Left ventricle myocardium superior (tissue), 1 donor: Measurements from ENCODE around the gene GOLGA6L2. TPM values are rescaled to one million over a fixed set of nuclear protein-coding genes. Genes with fewer than 3 reads are reported as not detected.
"Not testable (repeated sequence)": the region's sequence is repeated elsewhere in the genome, so short reads cannot be mapped to it uniquely, and the experiment has no call there.

Source experiments
- ATAC-seq: fragments of 200-7000 bp; cut with Tn5 transposase; one replicate; pipeline ENCODE4 v1.9.1; 2020; ENCODE audit warnings: mild to moderate bottlenecking, moderate library complexity
- DNase-seq: peaks from one replicate; pipeline ENCODE4 v3.0.0-alpha.2; 2020
- intact Hi-C: fragments of 100-400 bp; cut with micrococcal nuclease; formaldehyde crosslinking; loops from one replicate; pipeline ENCODE4 v1.11.0; 2022
- total RNA-seq: library from RNA; stranded (reverse); fragmentation: NEBNext Ultra II Directional; extraction: Animal tissue kit (Norgen Biotek cat#: 25700); gene quantifications from one replicate; pipeline ENCODE4 v1.2.1, GENCODE V29; 2021
- donor health status: DM: no; HTN: yes; CAD: no; lungs with severe emphysema.

GOLGA6L2 gene
- total RNA-seq, 1 donor from 2014 or later = not detected

DNA sequence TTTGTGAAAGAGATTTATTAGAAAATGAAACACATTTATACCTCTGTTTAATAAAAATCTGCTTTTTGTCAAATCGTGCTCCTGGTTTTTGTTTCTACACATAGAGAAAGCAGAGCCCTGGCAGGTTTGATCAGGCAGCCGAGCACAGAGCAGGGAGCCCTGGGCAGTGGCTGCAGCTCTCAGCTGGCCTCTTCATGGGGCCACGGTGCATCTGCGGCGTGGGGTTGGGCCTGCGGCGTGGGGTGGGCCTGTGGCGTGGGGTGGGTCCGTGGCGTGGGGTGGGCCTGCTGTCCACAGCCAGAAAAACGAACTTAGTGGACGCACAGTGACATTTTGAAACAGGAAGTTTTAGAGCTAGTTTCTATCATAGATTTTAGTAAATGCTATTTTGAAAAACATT, 10.6 kb downstream of the GOLGA6L2 start:
- DNase-seq (no peak), ATAC-seq (no peak)
- intact Hi-C loops = no loop called here

DNA sequence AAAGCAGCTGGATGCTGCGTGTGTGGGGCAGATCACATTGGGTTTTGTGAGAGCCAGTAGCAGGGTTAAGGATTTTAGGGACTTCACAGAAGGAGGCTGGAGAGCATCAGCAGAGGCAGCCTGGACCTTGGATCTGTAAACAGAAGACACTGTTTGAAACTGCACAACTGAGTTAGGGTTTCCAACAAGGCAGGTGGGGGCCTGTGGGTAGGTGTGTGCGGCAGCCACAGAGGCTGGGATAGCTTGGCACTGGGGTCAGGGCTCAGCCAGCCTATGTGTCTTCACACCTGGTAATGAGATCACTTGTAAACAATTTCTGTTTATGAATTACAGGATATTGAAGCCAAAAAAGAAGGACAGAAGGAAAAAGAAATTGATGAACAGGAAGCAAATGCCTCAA, 12.3 kb downstream of the GOLGA6L2 start:
- intact Hi-C loops, DNase-seq, ATAC-seq: not testable (repeated sequence)

DNA sequence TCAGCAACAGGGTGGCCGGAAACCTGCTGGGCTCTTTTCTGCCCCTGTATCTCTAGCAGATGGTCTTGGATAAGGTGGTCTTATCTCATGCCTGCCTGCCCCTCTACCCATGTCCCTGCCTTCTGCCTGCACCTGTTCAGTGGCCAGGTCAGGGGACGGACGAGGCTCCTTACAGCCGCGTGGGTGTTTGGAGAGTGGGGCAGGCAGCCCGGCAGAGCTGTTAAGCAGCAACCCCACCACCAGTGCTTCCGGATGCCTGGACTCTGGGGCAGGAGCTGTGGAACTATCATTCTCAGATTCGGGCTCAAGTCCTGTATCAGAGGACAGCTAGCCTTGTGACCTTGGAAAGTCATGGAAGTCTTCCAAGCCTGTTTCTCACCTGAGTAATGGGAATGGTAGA, 21.7 kb downstream of the GOLGA6L2 start:
- ATAC-seq, intact Hi-C loops, DNase-seq: not testable (repeated sequence)

DNA sequence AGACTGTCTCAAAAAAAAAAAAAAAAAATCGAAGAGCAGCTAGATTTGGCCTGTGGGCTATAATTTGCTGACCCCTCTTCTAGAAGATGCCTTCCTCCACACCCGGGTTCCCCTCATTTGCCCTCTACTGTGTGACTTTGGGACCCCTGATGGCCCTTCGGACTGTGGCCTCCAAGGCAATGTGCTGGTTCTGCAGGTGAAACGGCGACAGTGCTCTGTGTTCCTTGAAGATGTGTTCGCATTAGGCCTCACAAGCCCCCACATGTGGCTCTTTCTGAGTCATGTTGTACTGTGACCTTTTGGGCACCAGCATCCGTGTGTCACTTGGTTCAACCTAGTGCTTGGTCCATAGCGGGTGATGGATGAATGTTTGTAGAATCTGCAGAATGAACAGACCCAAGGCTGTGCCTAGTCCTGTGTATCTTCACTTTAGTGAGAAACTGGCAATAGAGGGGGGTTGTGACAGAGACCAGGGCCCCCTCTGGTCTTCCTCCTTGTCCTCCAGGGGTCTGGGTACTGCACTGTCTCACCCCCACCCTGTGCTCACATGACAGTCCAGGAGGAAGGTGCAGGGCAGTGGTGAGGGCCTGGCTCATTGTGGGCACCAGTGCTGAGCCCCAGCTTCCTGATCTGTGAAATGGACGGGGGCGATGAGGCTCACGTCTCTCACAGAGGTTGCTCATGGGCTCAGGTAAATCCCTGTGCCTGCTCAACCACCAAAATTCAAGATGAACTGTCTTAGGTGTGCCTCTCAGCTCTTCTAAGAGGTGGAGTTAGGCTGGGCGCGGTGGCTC, 22.7 kb downstream of the GOLGA6L2 start:
- DNase-seq (no peak), ATAC-seq (no peak)
- intact Hi-C loops = no loop called here

DNA sequence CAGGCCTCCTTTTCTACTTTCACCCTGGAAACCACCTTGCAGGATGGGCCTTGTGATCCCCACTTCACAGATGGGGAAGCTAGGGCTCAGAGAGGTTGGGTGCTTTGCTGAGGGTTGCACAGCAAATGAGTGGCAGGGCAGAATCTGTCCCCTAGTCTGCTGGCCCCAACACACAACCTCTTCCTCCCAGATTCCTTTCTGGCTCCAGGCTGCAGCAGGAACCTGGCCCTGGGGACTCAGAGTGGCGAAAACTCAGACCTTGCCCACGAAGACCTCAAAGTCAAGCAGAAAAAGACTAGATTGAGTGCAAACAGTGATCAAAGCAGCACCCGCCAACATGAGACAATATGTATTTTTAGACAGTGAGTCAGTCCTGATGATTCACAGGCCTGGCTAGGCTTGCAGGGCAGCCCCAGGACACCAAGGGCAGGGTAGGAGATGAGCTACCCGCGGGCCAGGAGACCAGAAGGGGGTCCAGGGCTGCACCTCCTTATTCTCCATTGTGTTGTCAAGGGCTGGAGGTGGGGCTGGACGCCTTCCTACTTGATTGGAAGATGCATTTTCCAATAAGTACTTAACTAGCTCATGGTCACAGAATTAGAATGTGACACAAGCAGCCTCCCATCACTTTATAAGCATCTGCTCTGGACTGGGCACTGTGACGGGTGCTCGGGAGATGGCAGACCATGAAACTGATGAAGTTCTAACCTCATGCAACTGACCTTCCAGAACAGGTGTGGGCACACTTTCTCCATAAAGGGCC, 23.9 kb downstream of the GOLGA6L2 start:
- DNase-seq (peak; percentile 45), ATAC-seq (peak; percentile 96)
- intact Hi-C loops = no loop called here

DNA sequence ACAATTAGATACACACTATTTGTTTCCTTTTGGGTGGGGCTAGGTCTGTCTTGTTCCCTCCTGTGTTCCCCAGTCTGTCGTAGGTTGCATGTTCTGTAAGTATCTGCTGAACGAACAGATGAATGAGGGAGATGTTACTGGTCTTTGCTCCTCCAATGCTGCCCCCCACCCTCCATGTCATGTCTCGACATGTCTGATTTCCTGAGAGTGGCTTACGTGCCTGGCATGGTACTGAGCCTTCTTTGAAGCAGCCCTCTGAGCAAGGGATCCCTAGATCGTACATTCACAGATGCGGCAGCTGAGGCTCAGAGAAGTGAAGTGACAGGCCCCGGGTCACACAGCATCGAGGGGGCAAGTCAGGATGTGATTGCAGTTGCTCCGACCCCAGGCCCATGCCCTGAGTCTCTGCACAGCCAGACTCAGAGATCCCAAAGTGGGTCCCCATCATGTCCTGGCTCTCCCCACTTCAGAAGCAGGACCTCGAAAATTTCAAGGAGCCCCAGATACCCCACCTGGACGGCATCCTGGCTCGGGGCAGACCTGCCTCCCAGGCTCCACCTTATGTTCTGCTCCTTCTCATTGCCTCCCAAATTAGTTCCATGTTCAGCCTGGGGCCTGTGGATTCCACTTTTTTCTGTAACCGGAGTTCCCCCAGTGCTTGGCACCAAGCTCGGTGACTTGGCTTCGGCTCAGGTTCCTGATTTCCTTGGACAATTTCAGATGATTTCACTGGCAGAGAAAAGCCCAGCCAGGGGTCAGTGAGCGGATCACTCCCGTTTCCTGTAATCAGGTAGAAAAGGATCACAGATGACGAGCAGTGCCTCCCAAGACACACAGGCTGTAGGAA, 24.7 kb downstream of the GOLGA6L2 start:
- intact Hi-C loops = no loop called here
- DNase-seq = no peak
- peak; percentile 35 for ATAC-seq

DNA sequence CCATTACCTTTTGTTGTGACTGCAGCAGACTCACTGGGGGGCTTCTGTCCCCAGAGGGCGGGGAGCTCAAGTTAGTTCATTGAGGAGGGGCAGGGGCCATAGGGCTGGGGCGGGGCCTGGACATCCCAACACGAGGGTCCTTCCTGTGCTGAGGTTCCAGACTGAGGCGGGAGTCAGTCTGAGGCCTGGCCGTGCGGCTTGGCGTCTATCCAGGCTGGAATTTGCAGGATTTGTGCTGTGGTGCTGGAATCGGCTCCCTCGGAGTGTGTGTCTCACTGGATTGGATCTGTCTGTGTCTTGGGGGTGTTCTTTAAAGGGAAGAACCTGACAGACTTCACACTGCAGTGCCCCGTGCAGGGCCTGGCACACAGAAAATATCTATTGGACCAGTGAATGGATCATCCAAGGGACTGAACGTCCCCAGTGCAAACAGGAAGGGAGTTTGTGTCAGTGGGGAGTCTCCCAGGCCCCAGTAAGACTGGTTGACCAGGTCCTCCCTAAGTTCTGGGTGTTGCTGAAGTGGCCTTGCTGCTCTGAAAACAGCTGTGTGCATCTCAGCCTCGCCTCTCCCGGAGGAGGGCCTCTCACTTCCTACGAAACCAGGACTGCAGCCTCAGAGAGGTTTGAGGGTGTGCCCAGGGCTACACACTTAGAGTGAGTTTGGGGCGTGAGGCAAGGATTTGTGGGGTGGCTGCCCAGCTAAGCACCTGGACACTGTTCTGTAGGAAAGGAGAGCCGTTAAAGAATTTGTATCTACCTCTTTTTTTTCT, 26.1 kb downstream of the GOLGA6L2 start:
- DNase-seq = no peak
- ATAC-seq = peak; percentile 14
- intact Hi-C loops = no loop called here

DNA sequence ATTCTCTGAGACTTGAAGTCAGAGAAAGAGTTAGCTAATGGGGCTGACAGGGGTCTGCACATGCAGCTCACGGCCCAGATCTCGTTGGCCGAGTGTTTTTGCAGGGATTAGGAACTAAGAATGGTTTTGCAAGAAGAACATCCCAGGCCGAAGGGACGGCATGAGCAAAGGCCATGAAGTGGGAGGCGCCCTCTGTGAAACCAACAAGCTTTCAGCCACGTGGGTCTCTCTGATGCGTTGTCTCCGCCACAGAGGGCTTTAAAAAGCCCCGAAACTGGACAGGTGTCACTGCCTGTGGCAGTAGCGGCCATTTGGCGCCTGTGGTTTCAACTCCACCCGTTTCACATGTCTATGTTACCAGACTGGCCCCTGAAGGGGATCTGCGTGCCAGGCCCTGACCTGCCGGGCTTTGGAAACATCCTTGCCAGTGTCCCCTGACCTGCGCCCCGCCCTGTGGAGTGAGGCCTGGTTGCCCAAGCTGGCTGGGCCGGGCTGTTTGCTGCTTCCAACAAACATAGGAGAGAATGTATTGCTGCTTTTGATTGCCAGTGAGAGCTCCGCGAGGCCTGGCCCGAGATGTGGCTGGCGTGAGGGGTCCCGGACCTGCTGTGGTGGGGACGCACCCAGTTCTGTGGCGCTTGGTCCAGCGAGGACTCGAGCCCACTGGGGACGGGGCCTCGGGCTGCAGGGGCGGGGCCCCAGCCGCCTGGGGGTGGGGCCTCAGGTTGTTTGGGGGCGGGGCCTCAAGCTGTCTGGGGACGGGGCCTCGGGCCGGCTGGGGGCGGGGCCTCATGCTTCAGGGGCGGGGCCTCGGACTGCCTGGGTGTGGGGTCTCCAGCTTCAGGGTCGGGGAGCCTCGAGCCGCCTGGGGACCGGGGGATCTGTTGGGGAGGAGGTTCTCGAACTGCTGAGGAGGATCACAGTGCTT, 30.4 kb downstream of the GOLGA6L2 start:
- DNase-seq (no peak), ATAC-seq (no peak)
- intact Hi-C loops = no loop called here

DNA sequence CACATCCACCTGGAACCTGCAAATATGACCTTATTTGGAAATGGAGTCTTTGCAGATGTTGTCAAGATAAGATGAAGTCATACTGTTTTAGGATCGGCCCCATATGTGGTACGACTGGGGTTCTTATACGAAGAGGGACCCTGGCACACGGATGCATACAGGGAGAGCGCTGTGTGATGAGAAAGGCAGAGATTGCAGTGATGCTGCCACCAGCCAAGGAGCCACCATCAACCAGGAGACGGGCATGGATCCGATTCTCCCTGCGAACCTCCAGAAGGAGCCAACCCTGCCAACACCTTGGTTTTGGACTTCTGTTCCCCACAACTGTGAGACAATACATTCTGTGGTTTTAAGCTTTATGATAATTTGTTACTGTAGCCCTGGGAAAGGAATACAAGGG, 31.2 kb downstream of the GOLGA6L2 start:
- ATAC-seq, intact Hi-C loops, DNase-seq: not testable (repeated sequence)

DNA sequence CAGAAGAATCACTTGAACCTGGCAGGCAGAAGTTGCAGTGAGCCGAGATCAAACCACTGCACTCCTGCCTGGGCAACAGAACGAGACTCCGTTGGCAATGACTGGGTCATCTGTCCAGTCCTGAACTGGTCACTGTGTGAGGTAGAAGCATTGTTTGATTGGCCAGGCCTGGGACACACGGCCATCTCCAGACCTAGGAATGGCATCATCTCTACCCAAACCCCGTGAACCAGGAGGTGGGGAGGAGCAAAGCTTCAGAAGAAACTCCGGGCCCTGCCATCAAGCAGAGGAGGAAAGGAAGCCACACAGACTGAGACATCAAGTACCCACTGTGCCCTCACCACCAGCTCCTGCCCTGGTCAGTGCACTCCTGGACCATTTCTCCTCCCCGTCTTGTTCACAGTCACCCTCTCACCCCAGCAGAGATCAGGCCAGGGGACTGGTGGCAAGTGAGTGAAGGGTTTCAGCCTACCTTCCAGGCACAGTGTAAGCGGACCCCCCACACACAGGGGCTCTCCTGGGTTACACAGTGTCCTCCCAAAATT, 31.6 kb downstream of the GOLGA6L2 start:
- intact Hi-C loops = no loop called here
- DNase-seq = no peak
- ATAC-seq = no peak

DNA sequence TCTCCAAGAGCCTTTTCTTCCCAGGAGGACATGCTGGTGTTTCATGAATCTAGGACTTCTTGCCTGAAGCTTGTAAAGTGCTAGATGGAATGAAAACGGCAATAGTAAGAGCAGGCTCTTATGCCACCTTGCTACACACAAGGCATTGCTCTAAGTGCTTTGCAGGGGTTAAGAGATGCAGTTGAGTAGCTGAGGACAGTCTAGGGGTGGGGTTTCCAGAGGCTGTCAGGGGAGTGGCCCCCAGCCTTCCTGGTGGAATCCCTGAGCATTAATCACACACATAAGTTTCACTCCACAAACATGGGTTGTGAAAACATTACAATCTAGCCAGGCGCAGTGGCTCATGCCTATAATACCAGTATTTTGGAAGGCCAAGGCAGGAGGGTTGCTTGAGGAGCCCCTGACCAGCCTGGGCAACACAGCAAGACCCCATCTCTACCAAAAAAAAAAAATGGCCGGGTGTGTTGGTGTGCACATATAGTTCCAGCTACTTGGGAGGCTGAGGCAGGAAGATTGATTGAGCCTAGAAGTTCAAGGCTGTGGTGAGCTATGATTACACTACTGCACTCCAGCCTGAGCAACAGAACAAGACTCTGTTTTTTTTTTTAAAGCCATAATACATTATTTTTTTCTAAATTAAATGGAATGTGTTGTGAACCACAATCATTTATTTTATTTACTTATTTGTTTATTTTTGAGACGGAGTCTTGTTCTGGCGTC, 34.0 kb downstream of the GOLGA6L2 start:
- DNase-seq, intact Hi-C loops, ATAC-seq: not testable (repeated sequence)

DNA sequence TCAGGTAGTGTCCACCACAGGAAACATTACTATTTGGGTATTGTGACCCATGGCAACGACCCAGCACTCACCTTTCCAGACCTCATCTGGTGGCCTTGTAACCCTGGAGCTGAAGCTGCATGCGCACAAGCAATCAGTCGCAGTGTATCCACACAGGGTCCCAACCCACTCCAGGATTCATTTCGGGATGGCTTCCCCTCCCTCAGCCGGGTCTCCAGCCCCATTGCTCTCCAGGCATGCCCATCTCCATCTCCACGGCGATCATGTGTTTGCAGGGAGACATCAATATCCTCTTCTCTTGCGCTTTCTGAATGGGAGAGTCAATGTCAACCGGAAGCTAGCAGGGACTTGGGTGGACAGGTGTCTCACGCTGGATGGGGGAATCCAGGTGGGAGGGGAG, 35.2 kb downstream of the GOLGA6L2 start:
- DNase-seq (no peak), ATAC-seq (no peak)
- intact Hi-C loops = no loop called here

DNA sequence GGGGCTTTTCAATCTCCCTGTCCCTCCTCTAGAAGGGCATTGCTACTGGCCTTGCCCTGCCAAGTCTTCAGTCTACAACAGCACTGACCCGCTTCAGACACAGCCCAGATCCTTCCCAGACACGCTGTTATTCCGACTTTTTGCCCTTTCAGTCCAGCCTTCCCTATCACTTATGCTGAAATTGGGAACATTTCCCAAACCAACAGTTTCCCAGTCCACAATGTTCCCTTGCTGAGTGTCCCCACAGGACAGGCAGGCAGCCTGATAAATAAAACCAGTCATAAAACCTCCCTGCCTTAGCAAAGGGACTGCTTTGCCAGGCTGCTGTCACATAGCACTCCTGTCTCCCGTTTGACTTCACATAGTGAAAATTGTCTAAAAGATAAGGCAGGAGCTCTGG, 43.5 kb downstream of the GOLGA6L2 start:
- peak; percentile 56 for DNase-seq
- peak; percentile 96 for ATAC-seq
- intact Hi-C loops = no loop called here

DNA sequence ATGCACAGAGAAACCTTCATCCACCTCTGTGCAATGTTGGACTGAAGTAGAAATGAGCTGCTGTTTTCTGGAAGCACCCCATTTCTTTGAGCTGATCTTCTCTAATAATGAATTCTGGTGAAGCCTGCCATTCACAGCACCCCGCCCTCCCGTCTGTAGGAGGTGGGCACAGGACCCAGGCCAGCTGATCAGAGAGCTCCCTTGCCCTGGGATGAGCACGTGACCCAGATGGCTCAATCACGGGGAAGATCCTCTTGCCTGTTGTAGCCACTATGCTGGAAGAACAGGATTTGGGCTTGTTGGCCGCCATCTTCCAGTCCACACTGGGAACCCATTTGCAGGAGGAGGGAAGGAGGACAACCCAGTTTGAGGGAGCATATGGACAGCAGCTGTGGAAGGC, 44.5 kb downstream of the GOLGA6L2 start:
- ATAC-seq = no peak
- no peak for DNase-seq
- intact Hi-C loops = no loop called here

DNA sequence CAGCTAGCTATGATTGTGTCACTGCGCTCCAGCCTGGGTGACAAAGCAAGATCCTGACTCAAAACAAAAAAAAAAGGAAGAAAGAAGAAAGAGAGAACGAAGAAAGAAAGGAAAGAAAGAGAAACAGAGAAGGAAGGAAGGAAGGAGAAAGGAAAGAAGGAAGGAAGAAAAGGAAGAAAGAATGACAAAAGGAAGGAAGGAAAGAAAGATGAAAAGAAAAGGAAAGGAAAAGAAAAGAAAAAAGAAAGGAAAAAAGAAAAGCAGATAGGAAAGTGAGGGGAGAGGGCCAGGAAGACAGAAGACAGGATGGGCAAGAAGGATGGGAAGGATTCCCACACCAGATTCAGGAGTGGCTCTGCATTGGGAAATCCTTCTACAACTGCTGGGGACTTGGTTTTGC, 44.9 kb downstream of the GOLGA6L2 start:
- ATAC-seq = no peak
- no peak for DNase-seq
- intact Hi-C loops = no loop called here

DNA sequence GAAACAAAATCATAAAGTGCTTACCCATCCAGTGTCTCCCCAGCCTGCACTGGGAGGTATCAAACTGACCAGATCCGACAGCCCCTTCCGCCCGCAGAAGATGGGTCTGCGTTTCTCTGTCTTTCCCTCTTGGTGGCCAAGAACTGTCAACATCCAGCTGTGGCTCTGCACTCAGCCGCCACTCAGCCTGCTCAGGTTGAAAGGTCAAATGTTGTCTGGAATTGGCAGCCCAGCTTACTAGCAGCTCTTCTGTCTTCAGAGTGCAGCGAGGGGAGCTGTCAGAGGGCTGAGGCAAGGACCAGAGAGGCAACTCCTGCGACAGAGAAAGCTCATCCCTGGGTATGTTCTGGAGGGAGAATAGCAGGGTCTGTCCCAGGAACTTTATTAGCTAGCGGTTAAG, 45.4 kb downstream of the GOLGA6L2 start:
- ATAC-seq (no peak), DNase-seq (peak; percentile 34)
- intact Hi-C loops = no loop called here

DNA sequence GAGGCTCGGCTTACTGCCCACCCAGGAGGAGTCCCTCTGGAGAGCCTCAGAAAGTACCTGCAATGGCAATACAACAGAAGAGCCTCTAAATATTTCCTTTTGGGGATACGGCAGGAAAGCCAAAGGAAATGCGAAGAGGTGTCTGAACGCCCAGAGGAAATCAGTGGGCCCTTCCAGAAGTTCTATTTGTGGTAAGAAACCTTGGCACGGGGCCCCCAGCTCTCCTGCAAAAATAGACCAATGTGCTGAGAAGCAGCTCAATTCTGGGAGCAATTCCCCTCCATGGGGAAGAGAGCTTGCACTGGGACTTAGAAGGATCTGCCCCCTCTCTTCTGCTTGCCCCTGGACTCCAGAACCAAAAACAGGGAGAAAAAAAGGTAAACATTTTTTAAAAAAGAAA, 47.8 kb downstream of the GOLGA6L2 start:
- intact Hi-C loops = not testable (repeated sequence)
- DNase-seq (peak; percentile 82), ATAC-seq (peak; percentile 37)
